Lower leg skin (tissue), 3 donors: ENCODE data around the gene RPF1.

Source experiments
- POLR2A ChIP-seq, 2 donors: fragments of 450-650 bp; IDR thresholded peaks; one replicate each; pipeline ENCODE4 v1.6.1; 2016 to 2017; ENCODE audit warnings: antibody characterized with exemption in 2 of 2, mild to moderate bottlenecking in 1 of 2, moderate library complexity in 1 of 2
- TF ChIP-seq, protein P1 (sequence below), 3 donors: fragments of 450-650 bp; IDR thresholded peaks; one replicate each; pipeline ENCODE4 v1.5.1; 2016; ENCODE audit warnings: antibody characterized with exemption in 3 of 3, mild to moderate bottlenecking in 3 of 3, moderate library complexity in 2 of 3

DNA sequence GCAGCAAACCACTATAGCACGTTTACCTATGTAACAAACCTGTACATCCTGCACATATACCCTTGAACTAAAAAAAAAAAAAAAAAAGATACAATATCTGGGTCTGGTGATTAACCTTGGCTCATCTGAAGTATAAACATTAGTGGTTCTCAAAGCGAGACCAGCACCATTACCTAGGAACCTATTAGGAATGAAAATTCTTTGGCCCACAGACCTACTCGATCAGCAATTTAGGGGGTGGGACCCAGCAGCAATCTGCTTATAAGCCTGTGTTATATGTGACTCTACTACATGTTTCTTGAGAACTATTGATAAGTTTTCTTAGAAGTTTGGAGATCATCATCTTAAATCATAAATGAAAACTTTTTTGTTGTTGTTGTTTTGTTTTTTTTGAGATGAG, 17.4 kb downstream of the RPF1 start:
- TF ChIP-seq, protein P1, sequence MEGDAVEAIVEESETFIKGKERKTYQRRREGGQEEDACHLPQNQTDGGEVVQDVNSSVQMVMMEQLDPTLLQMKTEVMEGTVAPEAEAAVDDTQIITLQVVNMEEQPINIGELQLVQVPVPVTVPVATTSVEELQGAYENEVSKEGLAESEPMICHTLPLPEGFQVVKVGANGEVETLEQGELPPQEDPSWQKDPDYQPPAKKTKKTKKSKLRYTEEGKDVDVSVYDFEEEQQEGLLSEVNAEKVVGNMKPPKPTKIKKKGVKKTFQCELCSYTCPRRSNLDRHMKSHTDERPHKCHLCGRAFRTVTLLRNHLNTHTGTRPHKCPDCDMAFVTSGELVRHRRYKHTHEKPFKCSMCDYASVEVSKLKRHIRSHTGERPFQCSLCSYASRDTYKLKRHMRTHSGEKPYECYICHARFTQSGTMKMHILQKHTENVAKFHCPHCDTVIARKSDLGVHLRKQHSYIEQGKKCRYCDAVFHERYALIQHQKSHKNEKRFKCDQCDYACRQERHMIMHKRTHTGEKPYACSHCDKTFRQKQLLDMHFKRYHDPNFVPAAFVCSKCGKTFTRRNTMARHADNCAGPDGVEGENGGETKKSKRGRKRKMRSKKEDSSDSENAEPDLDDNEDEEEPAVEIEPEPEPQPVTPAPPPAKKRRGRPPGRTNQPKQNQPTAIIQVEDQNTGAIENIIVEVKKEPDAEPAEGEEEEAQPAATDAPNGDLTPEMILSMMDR (IDR thresholded peaks at IDR 0.05) = no peak
- no peak for TF ChIP-seq POLR2A (IDR thresholded peaks at IDR 0.05)
